Endometrial microvascular endothelial cells (primary cell): Measurements from ENCODE around the gene BRI3. TPM values are rescaled to one million over a fixed set of nuclear protein-coding genes. Genes with fewer than 3 reads are reported as not detected.

Experiments
- in situ Hi-C: cut with HindIII; loops from 2 replicates; pipeline ENCODE4 v1.10.0; 2017; ENCODE audit warnings: low sequenced_read_pairs, low pct_unique_long_range_greater_than_20kb; ENCODE audit errors: inconsistent ontology term
- total RNA-seq: library from RNA; depleted of rRNA; stranded (reverse); fragments of >200 nt; gene quantifications from one replicate; pipeline ENCODE4 v1.2.3, GENCODE V29; 2015; ENCODE audit errors: inconsistent ontology term

The BRI3 gene
- total RNA-seq, 1 donor from 2014 or later = 66.6 TPM

DNA sequence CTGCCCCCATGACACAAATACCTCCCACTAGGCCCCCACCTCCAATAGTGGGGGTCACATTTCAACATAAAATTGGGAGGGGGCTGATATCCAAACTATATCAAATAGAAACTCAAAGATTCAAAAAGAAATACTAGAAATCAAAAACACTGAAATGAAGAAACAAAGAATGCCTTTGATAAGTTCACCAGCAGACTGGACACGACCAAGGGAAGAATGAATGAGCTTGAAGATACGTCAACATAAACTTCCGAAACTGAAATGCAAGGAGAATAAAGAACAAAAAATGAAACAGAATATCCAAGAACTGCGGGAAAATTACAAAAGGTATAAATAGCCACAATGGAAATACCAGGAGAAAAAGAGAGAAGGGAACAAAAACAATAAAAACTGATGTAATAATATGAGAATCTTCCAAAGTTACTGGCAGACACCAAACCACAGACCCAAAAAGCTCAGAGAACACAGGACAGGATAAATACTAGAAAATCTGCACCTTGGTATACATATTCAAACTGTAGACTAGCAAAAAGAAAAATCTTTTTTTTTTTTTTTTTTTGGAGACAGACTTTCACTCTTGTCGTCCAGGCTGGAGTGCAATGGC is 49.5 kb downstream of the BRI3 start:
- in situ Hi-C loops = no loop called here

- in situ Hi-C loops = no loop called here
These were observed 52.6 kb downstream of the BRI3 start for GRCh38 chr7:98334081-98334480.

GRCh38 chr7:98335411-98335977 is 54.0 kb downstream of the BRI3 start:
- in situ Hi-C loops = no loop called here

- in situ Hi-C loops = no loop called here
These were observed 57.0 kb downstream of the BRI3 start for GRCh38 chr7:98338441-98338840.

DNA sequence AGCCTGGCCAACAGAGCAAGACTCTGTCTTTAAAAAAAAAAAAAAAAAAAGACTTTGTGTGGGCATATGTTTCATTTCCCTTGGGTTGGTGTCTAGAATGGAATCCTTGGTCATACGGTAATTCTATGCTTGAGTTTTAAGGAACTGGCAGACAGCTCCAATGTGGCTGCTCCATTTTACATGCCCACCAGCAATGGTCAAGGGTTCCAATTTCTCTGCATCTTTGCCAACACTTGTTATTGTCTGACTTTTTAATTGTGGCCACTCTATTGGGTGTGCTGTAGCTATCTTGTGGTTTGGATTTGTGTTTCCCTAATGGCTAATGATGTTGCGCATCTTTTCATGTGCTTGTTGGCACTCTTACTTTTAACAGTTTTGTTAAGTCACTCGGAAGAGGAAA is 57.6 kb downstream of the BRI3 start:
- in situ Hi-C loops = no loop called here

DNA sequence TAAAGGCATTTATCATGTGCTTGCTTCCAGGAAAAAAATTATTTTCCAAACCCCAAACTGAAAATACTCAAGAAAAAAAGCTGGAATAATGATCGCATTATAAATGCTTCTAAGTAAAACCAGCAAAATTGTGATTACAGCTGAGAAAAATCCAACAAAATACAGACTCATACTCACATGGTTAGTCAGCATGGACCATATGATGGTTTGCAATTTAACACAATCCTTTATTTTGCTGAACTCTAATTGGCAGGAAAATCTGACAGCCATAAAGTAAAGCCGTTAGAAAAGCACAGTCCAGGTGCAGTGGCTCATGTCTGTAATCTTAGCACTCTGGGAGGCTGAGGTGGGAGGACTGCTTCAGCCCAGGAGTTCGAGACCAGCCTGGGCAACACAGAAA is 59.6 kb downstream of the BRI3 start:
- in situ Hi-C loops = no loop called here

Other genes starting within 250 kb of the BRI3 start
- 11.1 TPM for gene LMTK2, start 174.8 kb upstream of the BRI3 start, total RNA-seq
- gene BHLHA15, start 70.2 kb upstream of the BRI3 start, total RNA-seq = not detected
- gene TECPR1, start 29.5 kb upstream of the BRI3 start, total RNA-seq = 126 TPM
- gene BAIAP2L1, start 119.4 kb downstream of the BRI3 start, total RNA-seq = 3.1 TPM